ENCODE results near the gene CAB39.

CAB39 gene

DNA sequence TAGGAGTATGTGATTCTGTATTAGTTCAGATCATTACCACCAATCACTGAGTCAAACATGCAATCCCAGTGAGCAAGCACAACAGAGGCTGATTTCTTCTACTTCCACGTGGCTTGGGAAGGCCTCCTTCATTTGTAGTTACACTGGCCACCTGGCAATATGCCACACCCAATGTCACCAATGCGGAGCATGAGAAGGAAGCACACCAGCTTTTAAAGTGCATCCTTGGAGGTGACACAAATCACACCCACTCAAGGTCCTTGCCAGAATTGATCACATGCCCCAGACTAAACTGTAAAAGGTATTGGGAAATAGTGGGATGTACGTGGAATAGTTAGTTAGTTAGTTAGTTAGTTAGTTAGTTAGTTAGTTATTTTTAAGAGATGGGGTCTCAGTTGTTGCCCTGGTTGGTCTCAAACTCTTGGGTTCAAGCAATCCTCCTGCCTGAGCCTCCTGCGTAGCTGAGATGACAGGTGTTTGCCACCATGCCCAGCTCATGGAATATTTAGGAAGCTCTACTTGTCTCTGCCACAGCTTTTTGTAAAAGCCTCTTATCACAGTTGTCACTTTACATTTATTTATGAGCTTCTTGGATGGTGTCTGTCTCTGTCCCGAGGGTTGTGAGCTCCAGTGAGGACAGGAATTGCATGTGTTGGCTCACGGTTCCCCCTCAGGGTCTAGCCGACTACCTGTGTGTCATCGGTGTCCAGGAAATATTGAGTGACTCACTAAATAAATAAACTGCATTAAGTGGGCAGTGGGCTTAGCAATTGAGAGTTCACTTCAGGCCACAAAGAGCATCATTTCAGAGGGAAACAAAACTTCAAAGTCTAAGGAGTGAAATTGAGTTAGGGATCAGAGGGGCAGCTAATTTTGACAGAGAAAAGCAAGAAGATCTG lies 28.1 kb upstream of the CAB39 start:
- Histone ChIP-seq H3K27ac (ENCODE audit: low read length, poor library complexity, severe bottlenecking) (no peak overlapping the region), H3K4ac (ENCODE audit: low read depth in 1 of 2, low read length in 2 of 2) (no peak overlapping the region), H3K79me1 (replicated peaks; ENCODE audit: low read length, poor library complexity, severe bottlenecking) (no peaks in the 10 kb centered on the region), H2BK15ac (ENCODE audit: low read depth, poor library complexity, severe bottlenecking) (no peak overlapping the region), H3K36me3 (ENCODE audit: control insufficient read depth in 1 of 2, insufficient read depth in 2 of 2, low read depth in 1 of 2, low read length in 2 of 2) (no peaks in the 10 kb centered on the region), H3K4me2 (ENCODE audit: low read length, poor library complexity, severe bottlenecking) (no peak overlapping the region), H3K4me3 (ENCODE audit: insufficient read depth in 1 of 2, low read depth in 1 of 2, low read length in 2 of 2) (no peak overlapping the region), H3K4me1 (ENCODE audit: control insufficient read depth, insufficient read depth, low read depth, low read length) (peaks cover 5% of the 10 kb centered on the region), H2AK5ac (ENCODE audit: low read length, severe bottlenecking) (no peak overlapping the region), H3K9me3 (ENCODE audit: control insufficient read depth, low read length) (no peaks in the 10 kb centered on the region), H3K9ac (ENCODE audit: low read length) (peak overlapping the region; percentile 54), H2AFZ (ENCODE audit: low read depth, low read length) (no peak overlapping the region), H3K14ac (ENCODE audit: low read length in 2 of 2) (no peak overlapping the region), H4K91ac (ENCODE audit: low read length) (no peak overlapping the region), H3K27me3 (ENCODE audit: control insufficient read depth in 1 of 2, insufficient read depth in 1 of 2, low read length in 2 of 2) (no peaks in the 10 kb centered on the region), H2BK12ac (ENCODE audit: low read length in 2 of 2) (no peak overlapping the region), H2BK5ac (ENCODE audit: low read depth, low read length, poor library complexity, severe bottlenecking) (no peak overlapping the region), H2BK120ac (ENCODE audit: low read depth, low read length) (no peak overlapping the region), H3K18ac (ENCODE audit: low read depth in 1 of 2, low read length in 2 of 2) (no peak overlapping the region), H3K23ac (ENCODE audit: low read length in 2 of 2) (peak overlapping the region in 1 of 2 experiments; percentile 55), H4K8ac (ENCODE audit: low read length) (no peak overlapping the region)
- WGBS, result 48% methylated on average over 8 of the region's 8 CpGs
- DNase-seq, result peak; percentile 68

DNA sequence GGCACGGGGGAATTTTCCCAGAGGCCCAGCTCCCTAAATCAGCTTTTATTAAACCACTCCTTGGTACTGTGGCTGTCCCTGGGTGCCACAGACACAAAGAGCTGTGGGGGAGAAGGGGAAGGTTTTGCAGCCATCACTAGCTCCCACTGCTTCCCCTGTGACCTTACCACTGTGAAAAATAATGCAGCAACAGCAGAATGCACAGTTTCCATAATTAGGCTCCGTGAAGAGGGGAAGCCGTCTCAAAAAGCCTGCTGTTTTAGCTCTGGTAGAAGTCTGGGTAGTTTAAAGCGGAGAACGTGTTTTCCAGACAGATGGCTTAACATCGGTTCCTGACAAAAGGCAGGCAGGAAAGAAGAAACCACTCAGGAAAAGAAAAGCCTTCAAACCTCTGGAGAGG lies 27.5 kb upstream of the CAB39 start:
- H4K91ac ChIP-seq (ENCODE audit: low read length), result no peak overlapping the region
- H2AK5ac ChIP-seq (ENCODE audit: low read length, severe bottlenecking), result no peak overlapping the region
- no peak overlapping the region for H3K4ac ChIP-seq (ENCODE audit: low read depth in 1 of 2, low read length in 2 of 2)
- WGBS, result 15% methylated on average over 5 of the region's 6 CpGs
- no peaks in the 10 kb centered on the region for H3K36me3 ChIP-seq (ENCODE audit: control insufficient read depth in 1 of 2, insufficient read depth in 2 of 2, low read depth in 1 of 2, low read length in 2 of 2)
- no peak overlapping the region for H3K18ac ChIP-seq (ENCODE audit: low read depth in 1 of 2, low read length in 2 of 2)
- H3K9me3 ChIP-seq (ENCODE audit: control insufficient read depth, low read length), result no peaks in the 10 kb centered on the region
- H3K14ac ChIP-seq (ENCODE audit: low read length in 2 of 2), result no peak overlapping the region
- no peak overlapping the region for H3K27ac ChIP-seq (ENCODE audit: low read length, poor library complexity, severe bottlenecking)
- peak overlapping the region; percentile 54 for H3K9ac ChIP-seq (ENCODE audit: low read length)
- no peak overlapping the region for H2BK120ac ChIP-seq (ENCODE audit: low read depth, low read length)
- no peak overlapping the region for H2BK12ac ChIP-seq (ENCODE audit: low read length in 2 of 2)
- no peak overlapping the region for H3K4me2 ChIP-seq (ENCODE audit: low read length, poor library complexity, severe bottlenecking)
- H3K23ac ChIP-seq (ENCODE audit: low read length in 2 of 2), result no peak overlapping the region
- H2AFZ ChIP-seq (ENCODE audit: low read depth, low read length), result no peak overlapping the region
- H3K4me3 ChIP-seq (ENCODE audit: insufficient read depth in 1 of 2, low read depth in 1 of 2, low read length in 2 of 2), result no peak overlapping the region
- H2BK5ac ChIP-seq (ENCODE audit: low read depth, low read length, poor library complexity, severe bottlenecking), result no peak overlapping the region
- peak; percentile 38 for DNase-seq
- no peaks in the 10 kb centered on the region for H3K27me3 ChIP-seq (ENCODE audit: control insufficient read depth in 1 of 2, insufficient read depth in 1 of 2, low read length in 2 of 2)
- peaks cover 5% of the 10 kb centered on the region for H3K4me1 ChIP-seq (ENCODE audit: control insufficient read depth, insufficient read depth, low read depth, low read length)
- H4K8ac ChIP-seq (ENCODE audit: low read length), result no peak overlapping the region
- H3K79me1 ChIP-seq (replicated peaks; ENCODE audit: low read length, poor library complexity, severe bottlenecking), result no peaks in the 10 kb centered on the region
- H2BK15ac ChIP-seq (ENCODE audit: low read depth, poor library complexity, severe bottlenecking), result no peak overlapping the region

DNA sequence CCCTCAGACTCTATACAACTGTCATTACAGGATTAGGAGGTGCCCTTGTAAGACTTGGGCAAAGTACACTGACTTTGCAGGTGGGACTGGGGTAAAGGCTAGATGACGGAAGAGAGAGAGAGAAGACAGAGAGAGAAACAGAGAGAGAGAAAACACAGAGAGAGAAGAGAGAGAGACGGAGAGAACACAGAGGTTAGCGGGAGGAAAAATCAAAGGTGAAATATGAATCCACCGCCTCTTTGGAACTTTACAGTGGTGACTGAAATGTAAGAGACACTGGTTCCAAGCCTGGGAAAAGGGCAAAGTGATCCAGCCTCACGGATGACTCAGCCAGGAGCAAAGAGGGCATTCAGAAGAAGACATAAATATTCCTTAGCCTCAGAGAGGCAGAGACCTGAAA lies 25.1 kb upstream of the CAB39 start:
- DNase-seq, result peak; percentile 66
- H3K18ac ChIP-seq (ENCODE audit: low read depth in 1 of 2, low read length in 2 of 2), result no peak overlapping the region
- H2BK120ac ChIP-seq (ENCODE audit: low read depth, low read length), result no peak overlapping the region
- H3K4ac ChIP-seq (ENCODE audit: low read depth in 1 of 2, low read length in 2 of 2), result no peak overlapping the region
- no peak overlapping the region for H3K14ac ChIP-seq (ENCODE audit: low read length in 2 of 2)
- no peak overlapping the region for H4K91ac ChIP-seq (ENCODE audit: low read length)
- no peak overlapping the region for H3K27ac ChIP-seq (ENCODE audit: low read length, poor library complexity, severe bottlenecking)
- no peak overlapping the region for H4K8ac ChIP-seq (ENCODE audit: low read length)
- H2AK5ac ChIP-seq (ENCODE audit: low read length, severe bottlenecking), result no peak overlapping the region
- no peak overlapping the region for H3K4me3 ChIP-seq (ENCODE audit: insufficient read depth in 1 of 2, low read depth in 1 of 2, low read length in 2 of 2)
- H3K4me2 ChIP-seq (ENCODE audit: low read length, poor library complexity, severe bottlenecking), result no peak overlapping the region
- no peak overlapping the region for H2AFZ ChIP-seq (ENCODE audit: low read depth, low read length)
- no peak overlapping the region for H2BK5ac ChIP-seq (ENCODE audit: low read depth, low read length, poor library complexity, severe bottlenecking)
- peak overlapping the region; percentile 22 for H3K9ac ChIP-seq (ENCODE audit: low read length)
- peaks cover 16% of the 10 kb centered on the region for H3K4me1 ChIP-seq (ENCODE audit: control insufficient read depth, insufficient read depth, low read depth, low read length)
- H3K23ac ChIP-seq (ENCODE audit: low read length in 2 of 2), result no peak overlapping the region
- peak overlapping the region in 1 of 2 experiments; percentile 9 for H2BK12ac ChIP-seq (ENCODE audit: low read length in 2 of 2)
- H2BK15ac ChIP-seq (ENCODE audit: low read depth, poor library complexity, severe bottlenecking), result no peak overlapping the region
- H3K36me3 ChIP-seq (ENCODE audit: control insufficient read depth in 1 of 2, insufficient read depth in 2 of 2, low read depth in 1 of 2, low read length in 2 of 2), result no peaks in the 10 kb centered on the region
- H3K9me3 ChIP-seq (ENCODE audit: control insufficient read depth, low read length), result no peaks in the 10 kb centered on the region
- no peaks in the 10 kb centered on the region for H3K79me1 ChIP-seq (replicated peaks; ENCODE audit: low read length, poor library complexity, severe bottlenecking)
- 50% methylated on average over 5 of the region's 5 CpGs for WGBS
- no peaks in the 10 kb centered on the region for H3K27me3 ChIP-seq (ENCODE audit: control insufficient read depth in 1 of 2, insufficient read depth in 1 of 2, low read length in 2 of 2)

DNA sequence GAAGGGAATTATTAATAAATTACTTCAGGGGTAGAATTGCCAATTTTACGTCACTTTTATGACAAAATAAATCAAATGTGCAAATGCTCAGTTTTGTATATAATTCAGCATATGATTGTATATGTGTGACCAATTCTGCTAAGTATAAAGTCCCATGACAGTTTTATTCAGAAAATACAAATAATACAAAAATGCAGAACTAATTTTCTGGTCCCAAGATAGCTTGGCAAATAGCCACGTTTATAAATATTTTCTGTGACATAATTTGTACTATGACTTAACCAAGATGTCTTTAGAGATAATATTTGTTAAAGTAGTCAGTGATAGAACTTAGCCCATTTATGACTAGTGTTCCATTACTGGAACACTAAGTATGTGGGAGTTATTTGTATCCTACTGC lies 24.2 kb upstream of the CAB39 start:
- no peak overlapping the region for H4K8ac ChIP-seq (ENCODE audit: low read length)
- H3K14ac ChIP-seq (ENCODE audit: low read length in 2 of 2), result no peak overlapping the region
- H3K27ac ChIP-seq (ENCODE audit: low read length, poor library complexity, severe bottlenecking), result no peak overlapping the region
- H3K4me1 ChIP-seq (ENCODE audit: control insufficient read depth, insufficient read depth, low read depth, low read length), result peaks cover 16% of the 10 kb centered on the region
- no peak overlapping the region for H3K9ac ChIP-seq (ENCODE audit: low read length)
- no peaks in the 10 kb centered on the region for H3K9me3 ChIP-seq (ENCODE audit: control insufficient read depth, low read length)
- no peak overlapping the region for H4K91ac ChIP-seq (ENCODE audit: low read length)
- no peak overlapping the region for H2BK120ac ChIP-seq (ENCODE audit: low read depth, low read length)
- H2BK15ac ChIP-seq (ENCODE audit: low read depth, poor library complexity, severe bottlenecking), result no peak overlapping the region
- H3K79me1 ChIP-seq (replicated peaks; ENCODE audit: low read length, poor library complexity, severe bottlenecking), result no peaks in the 10 kb centered on the region
- no peak overlapping the region for H3K4me2 ChIP-seq (ENCODE audit: low read length, poor library complexity, severe bottlenecking)
- no peaks in the 10 kb centered on the region for H3K27me3 ChIP-seq (ENCODE audit: control insufficient read depth in 1 of 2, insufficient read depth in 1 of 2, low read length in 2 of 2)
- no peak overlapping the region for H3K4ac ChIP-seq (ENCODE audit: low read depth in 1 of 2, low read length in 2 of 2)
- H2AFZ ChIP-seq (ENCODE audit: low read depth, low read length), result no peak overlapping the region
- H2AK5ac ChIP-seq (ENCODE audit: low read length, severe bottlenecking), result no peak overlapping the region
- no peak overlapping the region for H3K4me3 ChIP-seq (ENCODE audit: insufficient read depth in 1 of 2, low read depth in 1 of 2, low read length in 2 of 2)
- DNase-seq, result no peak
- no peak overlapping the region for H2BK5ac ChIP-seq (ENCODE audit: low read depth, low read length, poor library complexity, severe bottlenecking)
- no CpG with 5 or more reads among the region's 2 CpGs for WGBS
- no peak overlapping the region for H2BK12ac ChIP-seq (ENCODE audit: low read length in 2 of 2)
- no peak overlapping the region for H3K23ac ChIP-seq (ENCODE audit: low read length in 2 of 2)
- no peak overlapping the region for H3K18ac ChIP-seq (ENCODE audit: low read depth in 1 of 2, low read length in 2 of 2)
- H3K36me3 ChIP-seq (ENCODE audit: control insufficient read depth in 1 of 2, insufficient read depth in 2 of 2, low read depth in 1 of 2, low read length in 2 of 2), result no peaks in the 10 kb centered on the region
